Forelimb muscle (tissue), 1 donor: ENCODE measurements around the gene ARL14. TPM values are rescaled to one million over a fixed set of nuclear protein-coding genes. Genes with fewer than 3 reads are reported as not detected.
A peak's percentile ranks its signal among the peaks of the same experiment; 100 is the strongest.
"Not testable (repeated sequence)": the region's sequence is repeated elsewhere in the genome, so short reads cannot be mapped to it uniquely, and the experiment has no call there.

Experiments used
- DNase-seq: peaks from one replicate; pipeline ENCODE4 v3.0.0-alpha.2; 2013; ENCODE audit warnings: low read depth
- polyA plus RNA-seq: library from polyadenylated mRNA; unstranded; fragments of 120-200 nt; gene quantifications from one replicate; pipeline ENCODE4 v1.2.1, GENCODE V29; 2013; ENCODE audit not compliant: insufficient read length

ARL14 gene
- polyA plus RNA-seq, 1 donor: not detected

GRCh38 chr3:160677459-160677881 lies 510 bp downstream of the ARL14 start:
- DNase-seq: no peak

- DNase-seq: no peak
Observed at GRCh38 chr3:160678292-160678842, 1.4 kb downstream of the ARL14 start.

GRCh38 chr3:160684368-160684740 lies 7.4 kb downstream of the ARL14 start:
- no peak for DNase-seq

- no peak for DNase-seq
Observed at GRCh38 chr3:160685144-160685766, 8.3 kb downstream of the ARL14 start.

GRCh38 chr3:160686955-160687535 lies 10.1 kb downstream of the ARL14 start:
- no peak for DNase-seq

- no peak for DNase-seq
Observed at GRCh38 chr3:160691151-160691550, 14.2 kb downstream of the ARL14 start.

- DNase-seq: no peak
Observed at GRCh38 chr3:160691962-160692361, 15.0 kb downstream of the ARL14 start.

GRCh38 chr3:160693191-160693590 lies 16.2 kb downstream of the ARL14 start:
- no peak for DNase-seq

GRCh38 chr3:160694345-160694744 lies 17.4 kb downstream of the ARL14 start:
- no peak for DNase-seq

GRCh38 chr3:160695003-160695402 lies 18.0 kb downstream of the ARL14 start:
- DNase-seq: no peak

GRCh38 chr3:160695915-160696327 lies 19.0 kb downstream of the ARL14 start:
- DNase-seq: no peak

GRCh38 chr3:160697637-160698380 lies 20.8 kb downstream of the ARL14 start:
- no peak for DNase-seq

GRCh38 chr3:160698599-160699195 lies 21.7 kb downstream of the ARL14 start:
- no peak for DNase-seq

- DNase-seq: no peak
Observed at GRCh38 chr3:160701490-160701889, 24.5 kb downstream of the ARL14 start.

GRCh38 chr3:160702290-160702689 lies 25.3 kb downstream of the ARL14 start:
- no peak for DNase-seq

GRCh38 chr3:160703974-160704373 lies 27.0 kb downstream of the ARL14 start:
- DNase-seq: no peak

GRCh38 chr3:160707187-160707794 lies 30.3 kb downstream of the ARL14 start:
- DNase-seq: peak; percentile 38

- DNase-seq: no peak
Observed at GRCh38 chr3:160709477-160710182, 32.7 kb downstream of the ARL14 start.

- not testable (repeated sequence) for DNase-seq
Observed at GRCh38 chr3:160713144-160713543, 36.2 kb downstream of the ARL14 start.

GRCh38 chr3:160719710-160720109 lies 42.8 kb downstream of the ARL14 start:
- DNase-seq: no peak

GRCh38 chr3:160720123-160720746 lies 43.3 kb downstream of the ARL14 start:
- no peak for DNase-seq
